NOMO-1 treated with dmso at 0.1 percent for 144 hours (cell line): ENCODE data around the gene PRKCD.

Experiments
- DNase-seq: peaks from one replicate; lab custom pipeline; 2025; ENCODE audit not compliant: unreplicated experiment; lab: John Stamatoyannopoulos, UW

PRKCD gene

GRCh38 chr3:53154881-53155285 is 6.1 kb upstream of the PRKCD start:
- DNase-seq, result no peak

GRCh38 chr3:53155760-53156159 is 5.2 kb upstream of the PRKCD start:
- DNase-seq, result no peak

GRCh38 chr3:53156368-53156834 is 4.6 kb upstream of the PRKCD start:
- no peak for DNase-seq

GRCh38 chr3:53157974-53158580 is 2.9 kb upstream of the PRKCD start:
- no peak for DNase-seq

- DNase-seq, result peak; percentile 61
These were observed 2.2 kb upstream of the PRKCD start for GRCh38 chr3:53158765-53159155.

- no peak for DNase-seq
These were observed 1.6 kb upstream of the PRKCD start for GRCh38 chr3:53159156-53160060.

- no peak for DNase-seq
These were observed 849 bp upstream of the PRKCD start for GRCh38 chr3:53160061-53160659.

GRCh38 chr3:53161450-53161819 is 426 bp downstream of the PRKCD start:
- DNase-seq, result no peak

- peak; percentile 45 for DNase-seq
These were observed 1.0 kb downstream of the PRKCD start for GRCh38 chr3:53161820-53162671.

GRCh38 chr3:53162672-53163443 is 1.8 kb downstream of the PRKCD start:
- no peak for DNase-seq

GRCh38 chr3:53163444-53164387 is 2.7 kb downstream of the PRKCD start:
- no peak for DNase-seq

- DNase-seq, result no peak
These were observed 3.9 kb downstream of the PRKCD start for GRCh38 chr3:53164911-53165310.

GRCh38 chr3:53166206-53166605 is 5.2 kb downstream of the PRKCD start:
- no peak for DNase-seq

- peak; percentile 47 for DNase-seq
These were observed 5.8 kb downstream of the PRKCD start for GRCh38 chr3:53166781-53167291.

GRCh38 chr3:53167418-53168174 is 6.6 kb downstream of the PRKCD start:
- DNase-seq, result no peak

GRCh38 chr3:53168175-53168923 is 7.3 kb downstream of the PRKCD start:
- DNase-seq, result no peak

- DNase-seq, result peak; percentile 59
These were observed 8.2 kb downstream of the PRKCD start for GRCh38 chr3:53169045-53169831.
